Activated gamma-delta T cell treated with Interleukin-2 at 50 U/mL for 16 hours (primary cell): ENCODE data around the gene EVA1A.

Experiments
- DNase-seq: peaks from one replicate; pipeline ENCODE4 v3.0.0-alpha.2; 2020

Gene EVA1A

DNA sequence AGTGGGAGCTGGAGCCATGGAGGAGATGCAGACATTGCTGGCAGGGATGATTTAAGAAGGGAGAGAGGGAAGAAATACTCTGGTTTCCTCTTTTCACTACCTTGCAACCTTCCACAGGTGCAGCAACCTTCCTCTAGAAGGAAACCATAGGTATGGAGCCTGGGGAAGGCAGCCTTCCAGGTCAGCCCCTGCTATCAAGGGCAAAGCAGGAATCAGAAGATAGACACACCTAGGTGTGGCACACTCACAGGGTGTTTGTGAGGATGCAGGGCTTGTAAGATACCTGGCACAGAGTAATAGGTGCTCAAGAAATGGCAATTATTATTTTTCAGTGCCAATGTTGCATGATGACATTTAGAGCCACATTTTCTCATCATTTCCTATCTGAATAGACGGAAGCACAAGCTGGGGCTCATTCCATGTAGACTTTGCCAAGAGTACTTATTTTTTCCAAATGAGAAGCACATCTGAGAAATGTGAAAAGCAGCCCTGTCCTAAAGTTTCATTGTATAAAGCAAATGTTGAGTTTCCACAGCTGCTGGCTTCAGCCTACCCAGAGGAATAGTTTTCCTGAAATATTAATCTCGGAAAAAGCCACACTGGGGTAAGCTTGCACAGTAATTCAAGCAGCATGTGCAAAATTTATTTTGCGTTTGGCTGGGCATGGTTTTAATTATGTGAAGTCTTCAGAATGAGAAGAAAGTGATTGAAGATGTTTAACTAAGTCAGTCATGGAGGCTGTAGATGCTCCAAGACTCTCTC is 20.6 kb downstream of the EVA1A start:
- no peak for DNase-seq

GRCh38 chr2:75538521-75539490 is 21.9 kb downstream of the EVA1A start:
- no peak for DNase-seq

GRCh38 chr2:75537658-75538057 is 23.1 kb downstream of the EVA1A start:
- no peak for DNase-seq

DNA sequence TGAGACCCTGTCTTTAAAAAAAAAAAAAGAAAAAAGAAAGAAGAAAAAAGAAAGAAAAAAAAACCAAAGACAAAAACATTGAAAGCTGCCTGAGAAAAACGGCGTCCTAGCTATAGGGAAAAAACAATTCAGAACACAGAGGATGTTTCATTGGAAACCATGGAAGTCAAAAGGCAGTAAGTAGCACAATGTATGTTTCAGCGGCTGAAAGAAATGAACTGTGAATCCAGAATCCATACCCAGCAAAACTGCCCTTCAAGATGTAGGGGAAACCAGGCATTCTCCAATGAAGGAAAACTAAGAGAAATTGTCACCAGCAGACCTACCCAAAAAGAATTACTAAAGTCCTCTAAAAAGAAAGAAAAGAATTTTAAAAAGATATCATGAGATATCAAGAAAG is 27.6 kb downstream of the EVA1A start:
- no peak for DNase-seq

- no peak for DNase-seq
These were observed 28.3 kb downstream of the EVA1A start for GRCh38 chr2:75532488-75532887.

DNA sequence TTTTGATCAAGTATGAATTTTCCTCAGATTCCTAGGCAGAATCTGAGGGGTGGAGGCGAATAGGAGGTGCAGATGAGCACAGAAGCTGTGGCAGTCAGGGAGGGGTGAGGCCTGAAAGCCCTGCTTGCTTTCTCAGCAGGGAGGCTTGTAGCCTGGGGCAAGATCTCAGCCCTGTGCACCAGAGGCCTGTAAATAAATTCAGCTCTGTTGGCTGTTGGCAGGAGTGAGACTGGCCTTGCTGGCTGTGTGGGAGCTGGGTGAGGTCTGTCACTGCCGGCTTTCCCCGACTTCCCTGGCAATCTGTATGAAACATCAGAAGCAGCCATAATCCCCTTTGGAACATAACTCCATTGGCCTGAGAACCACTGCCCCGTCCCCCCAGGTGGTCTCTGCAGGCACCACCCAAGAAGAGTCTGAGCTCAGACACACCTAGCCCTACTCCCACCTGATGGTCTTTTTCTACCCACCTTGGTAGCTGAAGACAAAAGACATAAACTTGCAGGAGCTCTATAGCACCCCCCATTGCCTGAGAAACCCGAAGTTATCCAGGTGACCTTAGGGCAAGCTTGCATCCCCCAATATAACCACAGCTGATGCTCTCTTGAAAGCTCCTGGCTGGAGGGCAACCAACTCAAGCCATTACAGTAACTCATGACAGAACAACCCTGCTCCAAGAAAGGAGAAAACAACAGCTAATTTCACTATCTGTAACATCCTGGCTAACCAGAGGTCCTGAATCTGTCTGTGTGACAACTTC is 32.3 kb downstream of the EVA1A start:
- no peak for DNase-seq

DNA sequence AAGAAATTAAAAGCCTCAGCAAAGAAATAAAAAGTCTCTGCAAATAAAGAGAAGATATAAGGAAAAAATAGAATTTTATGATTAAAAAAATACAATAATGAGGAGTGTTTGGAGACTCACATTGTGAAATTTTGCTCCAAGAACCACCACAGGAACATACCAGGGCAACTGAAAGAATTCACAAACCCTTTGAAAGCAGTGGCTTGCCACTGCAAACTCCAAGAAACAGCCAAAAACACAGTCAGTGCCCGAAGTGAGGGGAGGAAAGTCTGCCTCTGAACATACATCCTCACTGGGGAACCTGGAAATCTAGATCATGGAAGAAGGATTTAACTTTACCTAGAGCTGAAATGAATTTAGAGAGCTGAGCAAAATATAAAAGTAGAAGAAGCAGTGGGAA is 33.1 kb downstream of the EVA1A start:
- no peak for DNase-seq

DNA sequence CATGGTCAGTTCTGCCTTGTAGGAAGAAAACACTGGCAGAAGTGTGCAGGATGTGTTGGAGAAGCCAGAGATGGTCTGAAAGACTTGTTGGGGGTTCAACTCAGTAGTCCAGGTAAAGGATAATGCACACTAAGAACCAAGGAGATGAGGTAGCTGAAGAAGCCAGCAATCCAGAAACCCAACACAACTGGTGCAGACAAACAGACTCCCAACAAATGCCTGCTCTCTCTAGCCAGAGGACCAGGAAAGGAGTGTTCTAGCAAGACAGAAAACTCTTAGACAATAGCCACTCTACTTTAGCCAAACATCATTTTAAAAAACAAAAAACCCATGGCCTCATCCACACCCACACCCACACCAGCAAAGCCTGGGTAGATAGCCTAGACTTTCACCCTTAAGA is 33.9 kb downstream of the EVA1A start:
- no peak for DNase-seq

- no peak for DNase-seq
These were observed 35.1 kb downstream of the EVA1A start for GRCh38 chr2:75525434-75526310.

- no peak for DNase-seq
These were observed 36.3 kb downstream of the EVA1A start for GRCh38 chr2:75524276-75524911.

DNA sequence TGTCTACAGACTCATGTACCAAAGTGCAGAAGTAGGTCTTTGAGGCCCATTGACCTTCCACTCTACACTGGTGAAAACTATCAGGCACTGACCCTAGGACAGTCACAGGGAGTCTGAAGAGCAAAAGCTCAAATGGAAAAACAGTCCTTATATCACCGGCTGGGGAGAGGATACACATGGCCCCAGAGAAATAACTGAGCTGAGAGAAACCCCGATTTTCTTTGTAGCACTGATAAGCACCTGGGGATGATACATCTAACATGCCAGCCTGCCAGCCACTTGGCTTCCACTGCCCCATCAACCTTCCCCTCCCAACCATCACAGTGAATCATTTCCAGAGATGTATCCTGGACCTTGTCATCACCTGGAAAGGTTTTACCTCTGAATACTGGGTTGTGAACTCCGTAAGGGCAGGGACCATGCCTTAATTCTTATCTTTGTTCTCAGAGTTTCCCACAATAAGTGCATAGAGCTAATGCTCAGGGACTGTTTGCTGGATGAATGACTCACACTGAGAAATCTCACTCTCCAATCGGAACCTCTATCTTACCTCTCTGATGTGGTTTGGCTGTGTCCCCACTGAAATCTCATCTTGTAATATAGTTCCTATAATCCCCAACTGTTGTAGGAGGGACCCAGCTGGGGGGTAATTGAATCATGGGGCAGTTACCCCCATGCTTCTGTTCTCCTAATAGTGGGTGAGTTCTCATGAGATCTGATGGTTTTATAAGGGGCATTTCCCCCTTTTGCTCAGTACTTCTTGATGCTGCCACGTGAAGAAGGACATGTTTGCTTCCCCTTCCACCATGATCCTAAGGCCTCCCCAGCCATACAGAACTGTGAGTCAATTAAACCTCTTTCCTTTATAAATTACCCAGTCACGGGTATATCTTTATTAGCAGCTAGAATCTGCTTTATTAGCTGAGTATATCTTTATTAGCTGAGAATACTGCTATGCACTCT is 37.1 kb downstream of the EVA1A start:
- no peak for DNase-seq

- DNase-seq: no peak
These were observed 38.0 kb downstream of the EVA1A start for GRCh38 chr2:75522543-75523312.

- no peak for DNase-seq
These were observed 39.4 kb downstream of the EVA1A start for GRCh38 chr2:75521225-75521872.

DNA sequence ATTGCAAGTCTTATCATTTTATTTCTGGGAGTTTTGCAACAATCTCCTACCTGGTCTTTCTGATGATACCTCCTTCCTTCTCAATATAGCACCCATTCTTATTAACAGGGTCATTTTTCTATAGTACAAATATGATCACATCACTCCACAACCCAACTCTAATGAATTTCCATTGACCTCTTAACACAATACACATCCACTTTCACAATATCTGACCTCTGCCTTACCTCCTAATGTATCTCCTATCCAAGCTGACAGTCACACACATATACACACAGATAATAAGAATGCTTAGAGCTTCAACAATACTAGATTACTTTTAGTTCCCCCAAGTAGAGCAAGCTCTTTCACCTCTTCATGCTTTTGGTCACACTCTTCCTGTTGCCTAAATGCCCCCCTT is 40.9 kb downstream of the EVA1A start:
- no peak for DNase-seq

DNA sequence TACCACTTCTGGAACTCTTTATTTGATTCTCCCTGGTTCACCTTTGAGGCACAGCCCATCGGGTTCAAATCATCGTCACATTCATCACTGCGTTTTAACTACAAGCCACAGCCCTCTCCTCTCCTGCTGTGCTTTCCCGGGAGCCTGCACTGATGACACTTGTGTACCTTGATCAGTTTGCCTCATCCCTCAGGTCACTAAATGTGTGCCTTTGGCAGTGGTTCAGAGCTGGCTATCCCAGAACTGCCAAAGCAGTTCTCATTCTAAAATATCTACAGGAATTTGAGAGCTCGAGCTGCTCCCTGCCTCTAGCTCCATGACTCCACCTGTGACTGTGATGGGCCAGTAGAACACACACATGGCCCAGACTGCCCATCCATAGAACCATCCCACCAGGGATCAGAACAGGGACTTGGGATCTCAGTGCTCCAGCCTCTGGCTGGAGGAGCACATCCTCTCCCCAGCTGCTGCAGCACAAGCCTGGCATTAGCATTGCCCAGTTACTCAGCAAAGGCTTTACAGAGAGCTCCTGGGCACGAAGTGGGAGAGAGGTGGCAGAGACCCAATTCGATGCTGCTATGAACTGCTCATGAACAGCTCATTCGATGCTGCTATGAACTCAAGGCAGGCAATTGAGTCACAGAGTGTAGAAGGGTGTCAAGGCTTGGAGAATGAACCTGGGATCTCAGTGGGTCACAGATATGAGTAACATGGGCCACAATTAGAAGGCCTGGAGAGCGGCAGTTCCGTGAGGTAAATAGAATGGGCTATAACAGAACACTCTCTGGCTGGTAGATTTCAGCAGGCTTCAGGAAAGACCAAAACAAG is 41.9 kb downstream of the EVA1A start:
- no peak for DNase-seq

DNA sequence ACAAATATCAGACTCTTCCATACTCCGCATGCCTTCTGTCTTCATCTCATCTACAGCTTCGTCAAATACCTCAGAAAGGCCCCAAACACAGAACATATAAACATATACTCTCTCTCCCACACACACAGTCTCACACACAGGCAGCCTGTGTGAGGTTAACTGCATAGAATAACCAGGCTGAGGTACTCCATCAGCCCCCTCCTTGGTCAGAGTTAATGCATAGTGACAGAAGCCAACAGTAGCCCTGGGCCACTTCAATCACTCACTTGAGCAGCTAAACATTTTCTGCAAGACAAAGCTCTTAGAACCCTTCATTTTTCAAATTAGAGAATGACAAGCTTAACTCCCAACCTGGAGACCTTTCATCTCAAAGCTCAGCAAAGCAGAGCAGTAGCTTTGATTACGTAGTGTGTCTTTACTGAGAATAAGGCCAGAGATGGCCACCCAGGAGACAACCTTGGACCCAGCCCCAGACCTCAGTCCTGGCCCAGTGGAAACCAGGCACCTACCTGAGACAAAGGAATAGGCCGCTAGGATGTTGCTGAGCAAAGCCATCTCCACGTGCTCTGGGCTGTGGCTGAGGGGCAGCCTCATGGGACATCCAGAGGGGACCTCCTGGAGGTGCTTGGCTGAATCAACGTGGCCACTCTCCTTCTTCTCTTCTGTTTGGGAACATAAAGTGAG is 43.0 kb downstream of the EVA1A start:
- no peak for DNase-seq
